Left lobe of liver (tissue), 2 donors: ENCODE data around the gene ZNF318. TPM values are rescaled to one million over a fixed set of nuclear protein-coding genes. Genes with fewer than 3 reads are reported as not detected.
"Not testable (repeated sequence)": the region's sequence is repeated elsewhere in the genome, so short reads cannot be mapped to it uniquely, and the experiment has no call there.

Experiments
- ATAC-seq: fragments of 200-7000 bp; cut with Tn5 transposase; one replicate; pipeline ENCODE4 v1.9.1; 2020; ENCODE audit warnings: mild to moderate bottlenecking, moderate library complexity
- DNase-seq: peaks from one replicate; pipeline ENCODE4 v3.0.0-alpha.2; 2020; ENCODE audit warnings: low spot score
- total RNA-seq: library from RNA; stranded (reverse); gene quantifications from one replicate; pipeline ENCODE4 v1.2.1, GENCODE V29; 2021
- donor health status: DM: no; HTN: no; CAD: no; lungs with moderate emphysema.
- donor health status: DM: no; HTN: yes; CAD: no.

The ZNF318 gene, protein sequence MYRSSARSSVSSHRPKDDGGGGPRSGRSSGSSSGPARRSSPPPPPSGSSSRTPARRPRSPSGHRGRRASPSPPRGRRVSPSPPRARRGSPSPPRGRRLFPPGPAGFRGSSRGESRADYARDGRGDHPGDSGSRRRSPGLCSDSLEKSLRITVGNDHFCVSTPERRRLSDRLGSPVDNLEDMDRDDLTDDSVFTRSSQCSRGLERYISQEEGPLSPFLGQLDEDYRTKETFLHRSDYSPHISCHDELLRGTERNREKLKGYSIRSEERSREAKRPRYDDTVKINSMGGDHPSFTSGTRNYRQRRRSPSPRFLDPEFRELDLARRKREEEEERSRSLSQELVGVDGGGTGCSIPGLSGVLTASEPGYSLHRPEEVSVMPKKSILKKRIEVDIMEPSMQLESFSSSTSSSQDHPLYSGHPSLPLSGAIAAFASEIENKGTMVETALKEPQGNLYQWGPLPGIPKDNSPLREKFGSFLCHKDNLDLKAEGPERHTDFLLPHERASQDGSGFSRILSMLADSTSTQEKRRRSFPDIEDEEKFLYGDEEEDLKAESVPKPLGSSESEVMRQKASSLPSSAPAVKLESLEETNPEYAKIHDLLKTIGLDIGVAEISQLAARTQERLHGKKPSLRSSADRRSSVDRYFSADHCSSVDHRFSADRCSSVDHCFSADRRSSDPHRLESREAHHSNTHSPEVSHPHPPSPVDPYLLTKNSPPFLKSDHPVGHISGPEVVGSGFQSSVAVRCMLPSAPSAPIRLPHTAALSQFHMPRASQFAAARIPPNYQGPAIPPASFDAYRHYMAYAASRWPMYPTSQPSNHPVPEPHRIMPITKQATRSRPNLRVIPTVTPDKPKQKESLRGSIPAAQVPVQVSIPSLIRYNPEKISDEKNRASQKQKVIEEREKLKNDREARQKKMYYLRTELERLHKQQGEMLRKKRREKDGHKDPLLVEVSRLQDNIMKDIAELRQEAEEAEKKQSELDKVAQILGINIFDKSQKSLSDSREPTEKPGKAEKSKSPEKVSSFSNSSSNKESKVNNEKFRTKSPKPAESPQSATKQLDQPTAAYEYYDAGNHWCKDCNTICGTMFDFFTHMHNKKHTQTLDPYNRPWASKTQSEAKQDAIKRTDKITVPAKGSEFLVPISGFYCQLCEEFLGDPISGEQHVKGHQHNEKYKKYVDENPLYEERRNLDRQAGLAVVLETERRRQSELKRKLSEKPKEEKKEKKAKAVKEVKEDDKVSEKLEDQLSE (N-terminal part only)
- total RNA-seq, result 9.4 TPM

DNA sequence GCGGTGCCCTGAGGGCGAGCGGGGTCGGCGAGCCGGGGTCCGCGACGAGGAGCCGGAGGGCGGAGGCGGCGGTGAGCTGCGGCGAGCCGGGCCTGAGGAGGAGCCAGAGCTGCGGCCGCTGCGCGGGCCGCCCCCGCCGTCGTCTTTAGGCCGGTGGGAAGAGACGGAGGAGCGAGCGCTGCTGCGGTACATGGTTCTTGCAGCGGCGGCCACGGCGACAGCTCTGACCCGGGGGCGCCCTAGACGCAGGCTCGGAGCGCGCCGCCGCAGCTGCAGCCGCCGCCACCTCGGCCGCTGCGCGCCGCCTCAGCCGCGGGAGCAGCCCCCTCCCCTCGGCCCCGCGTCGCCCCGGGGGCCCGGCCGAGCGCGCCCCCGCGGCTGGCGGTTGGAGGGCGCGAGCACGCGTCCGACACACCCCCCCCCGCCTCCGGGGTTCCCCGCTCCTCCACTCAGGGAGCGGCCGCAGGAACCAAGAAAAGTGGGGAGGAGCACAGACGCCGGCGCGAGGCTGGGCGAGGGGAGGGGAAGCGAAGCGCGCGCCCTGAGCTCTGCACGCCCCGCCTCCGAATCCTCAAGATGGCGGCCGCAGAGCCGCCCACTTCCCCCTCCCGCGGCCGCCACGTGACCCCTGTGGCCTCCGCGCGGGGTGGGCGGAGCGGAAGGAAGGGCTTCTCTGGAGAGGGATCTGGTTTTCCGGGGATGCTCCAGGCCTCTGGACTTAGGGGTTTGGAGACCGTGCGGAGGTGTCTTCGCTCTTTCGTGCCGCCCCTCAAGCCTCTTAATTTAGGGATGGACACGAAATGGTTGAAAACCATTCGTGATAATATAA, at the start of gene ZNF318:
Gene ZNF318, minus strand, starts transcription at position 474 of the 829 bp plus-strand sequence. Its CDS starts 282 bp downstream, at position 192.
- peak; percentile 95 for DNase-seq
- ATAC-seq, result peak; percentile 96

GRCh38 chr6:43416935-43417334, 47.5 kb upstream of the ZNF318 start:
- no peak for ATAC-seq

DNA sequence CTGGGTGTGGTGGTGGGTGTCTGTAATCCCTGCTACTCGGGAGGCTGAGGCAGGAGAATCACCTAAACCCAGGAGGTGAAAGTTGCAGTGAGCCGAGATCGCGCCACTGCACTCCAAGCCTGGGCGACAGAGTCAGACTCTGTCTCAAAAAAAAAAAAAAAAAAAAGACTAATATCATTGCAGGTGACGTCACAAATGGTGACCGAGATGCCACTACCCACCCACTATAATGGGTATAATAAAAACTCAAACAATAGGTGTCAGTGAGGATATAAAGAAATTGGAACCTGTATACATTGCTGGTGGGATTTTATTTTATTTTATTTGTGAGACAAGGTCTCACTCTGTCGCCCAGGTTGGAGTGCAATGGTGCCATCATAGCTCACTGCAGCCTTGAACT, 45.8 kb upstream of the ZNF318 start:
- not testable (repeated sequence) for DNase-seq, ATAC-seq

More at GRCh38 chr6:43416935-43417334, 47.5 kb upstream of the ZNF318 start:
- DNase-seq, result no peak

DNA sequence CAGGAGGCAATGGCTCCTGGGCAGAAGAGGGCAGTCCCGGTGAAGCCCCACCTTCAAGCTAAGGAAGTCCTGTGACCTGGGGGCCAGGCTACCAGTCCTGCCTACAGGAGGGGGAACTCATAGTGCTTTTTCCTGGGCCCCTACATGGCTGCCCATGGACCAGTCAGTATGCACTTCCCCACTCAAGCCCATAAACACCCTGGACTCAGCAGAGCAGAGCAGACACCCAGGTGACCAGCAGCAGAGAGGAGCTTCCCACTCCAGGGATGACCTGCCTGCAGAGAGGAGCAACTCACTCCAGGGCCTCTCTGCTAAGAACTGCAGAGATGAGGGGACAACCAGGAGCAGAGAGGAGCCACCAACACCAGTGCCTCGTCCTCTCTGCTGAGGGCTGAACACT, 43.6 kb upstream of the ZNF318 start:
- DNase-seq (no peak), ATAC-seq (no peak)

GRCh38 chr6:43412541-43412940, 43.1 kb upstream of the ZNF318 start:
- DNase-seq (no peak), ATAC-seq (no peak)

DNA sequence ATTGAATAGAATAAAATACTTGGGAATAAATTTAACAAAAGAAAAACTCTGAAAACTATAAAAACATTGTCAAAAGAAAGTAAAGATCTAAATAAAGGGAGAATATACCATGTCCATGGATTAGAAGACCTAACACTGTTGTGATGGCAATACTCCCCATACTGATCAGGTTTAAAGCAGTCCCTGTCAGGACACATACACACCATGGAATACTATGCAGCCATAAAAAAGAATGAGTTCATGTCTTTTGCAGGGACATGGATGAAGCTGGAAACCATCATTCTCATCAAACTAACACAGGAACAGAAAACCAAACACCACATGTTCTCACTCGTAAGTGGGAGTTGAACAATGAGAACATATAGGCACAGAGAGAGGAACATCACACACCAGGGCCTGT, 41.3 kb upstream of the ZNF318 start:
- not testable (repeated sequence) for ATAC-seq, DNase-seq

DNA sequence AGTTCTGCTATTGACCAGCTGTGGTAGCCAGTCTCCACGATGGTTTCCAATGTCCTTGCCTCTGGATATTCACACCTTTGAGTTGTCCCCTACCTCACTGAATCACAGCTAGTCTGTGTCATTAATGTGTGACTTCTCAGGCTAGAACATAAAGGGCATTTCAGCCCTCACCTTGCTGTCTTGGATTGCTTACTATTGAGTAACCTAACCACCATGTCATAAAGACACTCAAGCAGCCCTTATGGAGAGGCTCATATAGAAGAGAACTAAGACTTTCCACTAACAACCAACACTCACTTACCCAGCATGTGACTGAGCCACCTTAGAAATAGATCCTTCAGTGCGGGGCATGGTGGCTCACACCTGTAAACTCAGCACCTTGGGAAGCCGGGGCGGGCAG, 38.8 kb upstream of the ZNF318 start:
- no peak for DNase-seq

DNA sequence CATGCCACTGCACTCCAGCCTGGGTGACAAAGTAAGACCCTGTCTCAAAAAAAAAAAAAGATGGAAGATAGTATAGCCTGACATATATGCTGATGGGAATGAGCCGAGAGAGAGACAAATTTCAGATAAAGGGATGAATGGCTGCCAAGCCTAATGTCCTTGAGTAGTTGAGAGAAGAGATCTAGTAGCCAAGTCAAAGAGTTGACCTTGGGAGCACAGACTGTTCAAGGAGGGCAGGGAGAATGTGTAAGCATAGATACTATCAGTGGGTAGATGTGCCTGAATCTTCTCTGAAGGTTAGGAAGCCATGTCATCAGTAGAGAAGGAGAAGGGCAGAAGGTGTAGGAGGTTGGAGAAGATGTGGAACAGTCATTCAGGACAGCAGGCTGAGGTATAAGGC, 37.8 kb upstream of the ZNF318 start:
- ATAC-seq, result no peak
- no peak for DNase-seq

More for the DNA sequence above, 38.8 kb upstream of the ZNF318 start:
- ATAC-seq, result no peak

GRCh38 chr6:43405354-43405753, 35.9 kb upstream of the ZNF318 start:
- ATAC-seq (no peak), DNase-seq (no peak)

- DNase-seq (no peak), ATAC-seq (no peak)
Measured at GRCh38 chr6:43402820-43403219, 33.4 kb upstream of the ZNF318 start.

GRCh38 chr6:43401730-43402129, 32.3 kb upstream of the ZNF318 start:
- no peak for DNase-seq
- ATAC-seq, result no peak

DNA sequence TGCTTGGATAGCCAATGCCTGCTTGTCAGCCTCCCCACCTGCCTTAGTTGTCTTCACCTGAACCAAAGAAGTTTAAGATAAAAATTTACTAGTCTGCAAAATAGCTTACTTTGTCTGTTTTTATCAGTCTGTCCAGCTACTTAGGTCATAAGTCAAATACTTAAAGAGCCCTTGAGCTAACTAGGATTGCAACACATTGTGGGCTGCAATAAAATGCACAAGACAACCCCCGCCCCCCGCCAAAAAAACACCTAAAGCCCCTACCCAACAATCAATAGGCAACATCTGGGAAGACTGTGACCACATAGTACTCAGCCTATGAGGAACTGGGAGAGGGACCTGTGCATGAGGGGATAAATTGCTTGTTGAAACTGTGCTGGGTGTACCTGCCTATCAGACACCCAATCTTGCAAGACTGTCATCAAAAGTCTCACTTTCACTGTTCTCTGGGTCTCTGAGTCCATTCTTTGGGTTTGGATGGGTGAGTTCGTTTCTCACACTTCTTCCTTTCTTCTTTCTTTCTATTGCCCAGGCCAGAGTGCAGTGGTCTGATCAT, 30.6 kb upstream of the ZNF318 start:
- ATAC-seq (no peak), DNase-seq (no peak)

DNA sequence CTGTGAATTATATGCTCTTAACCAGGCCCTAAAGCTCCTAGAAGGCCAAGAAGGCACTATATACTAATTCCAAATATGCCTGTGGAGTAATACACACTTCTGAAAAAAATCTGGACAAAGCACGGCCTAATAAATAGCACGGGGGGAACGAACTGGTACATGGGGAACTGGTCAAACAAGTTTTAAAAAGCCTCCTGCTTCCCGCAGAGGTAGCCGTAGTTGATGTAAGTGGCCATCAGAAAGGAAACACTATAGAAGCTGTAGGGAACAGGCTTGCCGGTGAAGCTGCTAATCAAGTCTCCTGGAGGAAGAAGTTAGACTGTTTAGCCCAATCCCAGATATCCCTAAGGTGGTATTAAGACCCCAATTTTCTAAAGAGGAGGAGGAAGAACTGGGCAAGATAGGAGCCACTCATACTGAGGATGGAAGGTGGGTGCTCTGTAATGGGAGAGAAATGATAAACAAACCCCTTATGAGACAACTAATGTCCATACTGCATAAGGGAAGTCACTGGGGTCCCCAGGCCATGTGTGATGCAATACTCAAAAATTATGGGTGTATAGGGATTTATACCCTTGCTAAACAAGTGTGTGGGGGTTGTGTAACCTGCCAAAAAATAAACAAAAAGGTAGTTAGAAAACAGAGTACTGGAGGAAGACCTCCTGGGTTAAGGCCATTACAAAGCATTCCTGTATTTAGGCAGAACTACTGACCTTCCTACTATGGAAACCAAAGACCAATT, 27.1 kb upstream of the ZNF318 start:
- ATAC-seq (no peak), DNase-seq (no peak)

- DNase-seq (no peak), ATAC-seq (no peak)
Measured at GRCh38 chr6:43395776-43396175, 26.3 kb upstream of the ZNF318 start.

GRCh38 chr6:43394982-43395381, 25.5 kb upstream of the ZNF318 start:
- ATAC-seq, result no peak
- DNase-seq, result no peak

DNA sequence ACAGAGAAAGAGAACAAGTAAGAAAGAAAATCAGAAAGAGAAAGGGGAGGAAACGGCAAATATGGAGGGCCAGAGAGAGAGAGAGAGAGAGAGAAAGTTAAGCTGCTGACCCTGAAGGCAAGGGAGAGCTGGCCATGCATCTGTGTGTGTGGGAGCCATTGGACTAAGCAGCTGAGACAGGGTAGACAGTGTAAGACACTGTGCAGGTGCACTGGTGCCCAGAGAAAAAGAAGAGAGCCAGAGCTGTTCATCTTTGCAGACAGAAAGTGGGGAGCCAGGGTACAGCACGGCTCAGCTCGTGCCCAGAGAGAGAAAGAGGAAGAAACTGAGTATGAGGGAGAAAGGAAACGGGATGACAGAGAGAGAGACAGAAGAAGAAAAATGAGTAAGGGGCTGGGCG, 24.2 kb upstream of the ZNF318 start:
- no peak for ATAC-seq
- DNase-seq, result no peak

DNA sequence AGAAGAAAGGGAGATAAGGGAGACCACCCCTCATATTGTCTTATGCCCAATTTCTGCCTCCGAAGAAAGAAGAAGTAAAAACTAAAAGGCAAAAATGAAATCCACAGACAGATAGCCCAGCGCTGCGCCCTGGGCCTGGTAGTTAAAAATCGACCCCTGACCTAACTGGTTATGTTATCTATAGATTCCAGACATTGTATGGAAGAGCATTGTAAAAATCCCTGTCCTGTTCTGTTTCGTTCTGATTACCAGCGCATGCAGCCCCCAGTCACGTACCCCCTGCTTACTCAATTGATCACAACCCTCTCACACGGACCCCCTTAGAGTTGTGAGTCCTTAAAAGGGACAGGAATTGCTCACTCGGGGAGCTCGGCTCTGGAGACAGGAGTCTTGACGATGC, 23.7 kb upstream of the ZNF318 start:
- not testable (repeated sequence) for DNase-seq, ATAC-seq

DNA sequence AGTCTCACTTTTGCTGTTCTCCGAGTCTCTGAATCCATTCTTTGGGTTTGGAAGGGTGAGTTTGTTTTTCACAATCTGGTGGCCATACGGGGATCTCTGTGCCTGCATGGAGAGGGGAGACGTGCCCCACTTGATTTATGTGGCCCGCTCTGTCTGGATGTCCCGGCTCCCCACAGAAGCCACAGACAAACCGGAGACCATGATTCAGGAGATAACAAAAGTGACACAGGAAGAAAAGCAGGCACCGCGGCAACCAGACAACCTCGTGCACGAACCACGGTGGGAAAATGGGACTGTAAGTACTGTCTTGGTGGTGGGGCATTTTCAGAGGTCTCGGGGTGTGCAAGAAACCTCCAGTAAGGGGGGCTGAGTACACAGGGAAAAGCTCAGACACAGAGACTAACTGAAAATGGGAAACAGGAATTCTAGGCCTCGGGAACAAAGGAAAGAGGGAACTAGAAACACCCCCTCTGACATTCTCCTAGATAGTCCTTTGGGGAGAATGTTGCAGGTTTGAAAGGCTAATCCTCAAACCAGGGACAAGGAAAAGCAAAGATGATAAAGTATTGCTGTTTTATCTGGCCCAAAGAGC, 22.1 kb upstream of the ZNF318 start:
- no peak for ATAC-seq

More for the DNA sequence above, 22.1 kb upstream of the ZNF318 start:
- no peak for DNase-seq
